ENCODE results near the gene NALCN.

Gene NALCN

GRCh38 chr13:101217086-101217485 is 199.2 kb downstream of the NALCN start:
- TF ChIP-seq ZBTB7A (IDR thresholded peaks at IDR 0.05; ENCODE audit: low read depth) (no peak), TAF1 (IDR thresholded peaks at IDR 0.05; ENCODE audit: low read depth) (no peak), TCF12 (IDR thresholded peaks at IDR 0.05; ENCODE audit: low read depth) (no peak), EP300 (IDR thresholded peaks at IDR 0.05; ENCODE audit: borderline replicate concordance) (no peak), YY1 (IDR thresholded peaks at IDR 0.05; ENCODE audit: low read depth) (no peak), TEAD4 (IDR thresholded peaks at IDR 0.05) (no peak), EGR1 (IDR thresholded peaks at IDR 0.05) (no peak), CEBPB (IDR thresholded peaks at IDR 0.05) (no peak), CREB1 (IDR thresholded peaks at IDR 0.05; ENCODE audit: low read depth) (no peak), RAD21 (IDR thresholded peaks at IDR 0.05; ENCODE audit: low read depth) (no peak)

GRCh38 chr13:101211261-101211660 is 205.0 kb downstream of the NALCN start:
- TF ChIP-seq NFIC (IDR thresholded peaks at IDR 0.05), result no peak
- TF ChIP-seq YY1 (IDR thresholded peaks at IDR 0.05; ENCODE audit: low read depth), result no peak
- TF ChIP-seq EGR1 (IDR thresholded peaks at IDR 0.05), result no peak

GRCh38 chr13:101210774-101211173 is 205.5 kb downstream of the NALCN start:
- TF ChIP-seq TCF12 (IDR thresholded peaks at IDR 0.05; ENCODE audit: low read depth) (no peak), TAF1 (IDR thresholded peaks at IDR 0.05; ENCODE audit: low read depth) (no peak), EP300 (IDR thresholded peaks at IDR 0.05; ENCODE audit: borderline replicate concordance) (no peak), CREB1 (IDR thresholded peaks at IDR 0.05; ENCODE audit: low read depth) (no peak), FOXM1 (IDR thresholded peaks at IDR 0.05; ENCODE audit: borderline replicate concordance, low read depth) (no peak), TEAD4 (IDR thresholded peaks at IDR 0.05) (no peak), YY1 (IDR thresholded peaks at IDR 0.05; ENCODE audit: low read depth) (no peak), NFIC (IDR thresholded peaks at IDR 0.05) (no peak), EGR1 (IDR thresholded peaks at IDR 0.05) (no peak), RAD21 (IDR thresholded peaks at IDR 0.05; ENCODE audit: low read depth) (no peak), CEBPB (IDR thresholded peaks at IDR 0.05) (no peak), REST (IDR thresholded peaks at IDR 0.05; ENCODE audit: low read depth) (no peak), ZBTB7A (IDR thresholded peaks at IDR 0.05; ENCODE audit: low read depth) (no peak), MAX (IDR thresholded peaks at IDR 0.05) (no peak), USF1 (IDR thresholded peaks at IDR 0.05) (no peak)

GRCh38 chr13:101209206-101209893 is 207.0 kb downstream of the NALCN start:
- TF ChIP-seq CREB1 (IDR thresholded peaks at IDR 0.05; ENCODE audit: low read depth), result no peak

GRCh38 chr13:101205408-101205807 is 210.9 kb downstream of the NALCN start:
- TF ChIP-seq CREB1 (IDR thresholded peaks at IDR 0.05; ENCODE audit: low read depth) (no peak), TEAD4 (IDR thresholded peaks at IDR 0.05) (no peak), EGR1 (IDR thresholded peaks at IDR 0.05) (no peak), FOXM1 (IDR thresholded peaks at IDR 0.05; ENCODE audit: borderline replicate concordance, low read depth) (no peak), NFIC (IDR thresholded peaks at IDR 0.05) (no peak), YY1 (IDR thresholded peaks at IDR 0.05; ENCODE audit: low read depth) (no peak), CEBPB (IDR thresholded peaks at IDR 0.05) (no peak), TCF12 (IDR thresholded peaks at IDR 0.05; ENCODE audit: low read depth) (no peak), EP300 (IDR thresholded peaks at IDR 0.05; ENCODE audit: borderline replicate concordance) (no peak), RAD21 (IDR thresholded peaks at IDR 0.05; ENCODE audit: low read depth) (no peak), ZBTB7A (IDR thresholded peaks at IDR 0.05; ENCODE audit: low read depth) (no peak), MAX (IDR thresholded peaks at IDR 0.05) (no peak), TAF1 (IDR thresholded peaks at IDR 0.05; ENCODE audit: low read depth) (no peak), REST (IDR thresholded peaks at IDR 0.05; ENCODE audit: low read depth) (no peak), USF1 (IDR thresholded peaks at IDR 0.05) (no peak)

Data from Ishikawa (cell line).